Caco-2 (cell line): Measurements from ENCODE around the gene EPHA2. TPM values are rescaled to one million over a fixed set of nuclear protein-coding genes. Genes with fewer than 3 reads are reported as not detected.

ENCODE experiments used
- BruUV-seq: library from RNA; stranded (reverse); fragments of 400-500 nt; replicated peaks from 2 replicates; lab custom pipeline; 2021; lab: Mats Ljungman, UMichigan
- CTCF ChIA-PET: fragments of 300-600 bp; sonication (Branson Sonifier 250); formaldehyde crosslinking; loops from one replicate; lab custom pipeline; 2022; ENCODE audit warnings: antibody characterized with exemption; lab: Charles Lee
- POLR2A ChIA-PET: fragments of 300-600 bp; sonication (Branson Sonifier 250); formaldehyde crosslinking; loops from one replicate; lab custom pipeline; 2022; ENCODE audit warnings: antibody characterized with exemption; lab: Charles Lee
- DNase-seq, 2 experiments: peaks; one replicate each; pipeline versions ENCODE4 v3.0.0 to v3.0.0-alpha.2; 2020 to 2022
- H3K27me3 ChIP-seq: replicated peaks from 2 replicates; pipeline ENCODE4 v1.6.0; 2011; ENCODE audit warnings: low read length; ENCODE audit not compliant: control insufficient read depth, insufficient read depth
- H3K36me3 ChIP-seq: 2 replicates; pipeline ENCODE4 v1.5.1; 2011; ENCODE audit warnings: low read length; ENCODE audit not compliant: control insufficient read depth, insufficient read depth
- H3K4me1 ChIP-seq: fragments of 250-450 bp; sonication (Bioruptor Pico); 2 replicates; pipeline ENCODE4 v1.5.1; 2020; ENCODE audit warnings: mild to moderate bottlenecking
- H3K4me3 ChIP-seq: 2 replicates; pipeline ENCODE4 v1.5.1; 2011; ENCODE audit warnings: low read depth, mild to moderate bottlenecking, control low read depth, low read length
- H3K9me3 ChIP-seq: fragments of 250-450 bp; sonication (Bioruptor Pico); 2 replicates; pipeline ENCODE4 v1.5.1; 2020; ENCODE audit warnings: mild to moderate bottlenecking, moderate library complexity
- H3K27ac Mint-ChIP-seq: one replicate; pipeline ENCODE4 v1.8.0; 2022; ENCODE audit warnings: mixed read lengths; ENCODE audit not compliant: unreplicated experiment
- H3K27me3 Mint-ChIP-seq: one replicate; pipeline ENCODE4 v1.8.0; 2022; ENCODE audit warnings: mixed read lengths; ENCODE audit not compliant: insufficient read depth, unreplicated experiment
- H3K36me3 Mint-ChIP-seq: one replicate; pipeline ENCODE4 v1.8.0; 2022; ENCODE audit warnings: mild to moderate bottlenecking, mixed read lengths; ENCODE audit not compliant: insufficient read depth, unreplicated experiment
- H3K4me1 Mint-ChIP-seq: one replicate; pipeline ENCODE4 v1.8.0; 2022; ENCODE audit warnings: low read depth, mixed read lengths; ENCODE audit not compliant: unreplicated experiment
- H3K4me3 Mint-ChIP-seq: one replicate; pipeline ENCODE4 v1.8.0; 2022; ENCODE audit warnings: mild to moderate bottlenecking, moderate library complexity, mixed read lengths; ENCODE audit not compliant: unreplicated experiment
- H3K9me3 Mint-ChIP-seq: one replicate; pipeline ENCODE4 v1.8.0; 2022; ENCODE audit warnings: mixed read lengths; ENCODE audit not compliant: unreplicated experiment
- CTCF ChIP-seq, 2 experiments: fragments of 200-600 bp in 1 of 2; IDR thresholded peaks; 1 replicate in 1 of 2; 2 replicates in 1 of 2; pipeline versions ENCODE4 v1.5.1 to v1.8.0; 2011 to 2022; ENCODE audit warnings: antibody characterized with exemption in 1 of 2, control low read depth in 1 of 2, inconsistent platforms in 1 of 2, low read depth in 1 of 2, low read length in 1 of 2, mild to moderate bottlenecking in 1 of 2, moderate library complexity in 1 of 2; ENCODE audit not compliant: insufficient read depth in 1 of 2, severe bottlenecking in 1 of 2, unreplicated experiment in 1 of 2
- intact Hi-C: fragments of 100-400 bp; cut with micrococcal nuclease; formaldehyde crosslinking; loops from one replicate; pipeline ENCODE4 v1.10.0; 2022; ENCODE audit not compliant: unreplicated experiment
- total RNA-seq: library from RNA; stranded (reverse); gene quantifications from 2 replicates; pipeline ENCODE4 v1.2.3, GENCODE V29; 2022

Gene EPHA2
- total RNA-seq, 1 experiment from 2014 or later = 31.2 TPM

GRCh38 chr1:16135501-16135900, 20.4 kb downstream of the EPHA2 start:
- H3K9me3 ChIP-seq = no peaks in the 10 kb centered on the region
- no peak overlapping the region for H3K4me3 Mint-ChIP-seq
- ChIA-PET POLR2A (no interaction called here), CTCF (no interaction called here)
- H3K27me3 ChIP-seq = no peaks in the 10 kb centered on the region
- TF ChIP-seq CTCF (IDR thresholded peaks at IDR 0.05; ENCODE audit: insufficient read depth in 1 of 2, low read depth in 1 of 2, low read length in 1 of 2, severe bottlenecking in 1 of 2, unreplicated experiment in 1 of 2) = no peak
- peaks cover 75% of the 10 kb centered on the region for H3K36me3 Mint-ChIP-seq
- intact Hi-C loops = loop anchor here (5.0 kb wide), 1 partner anchor 53 kb away; no protein-coding TSS in a partner anchor
- H3K4me1 ChIP-seq = peaks cover 4% of the 10 kb centered on the region; the same call in 1 of the 2 replicates
- no peaks in the 10 kb centered on the region for H3K9me3 Mint-ChIP-seq
- no peak overlapping the region for H3K4me3 ChIP-seq
- no peak for DNase-seq
- no TSS peak for BruUV-seq
- H3K27ac Mint-ChIP-seq = no peak overlapping the region
- peaks cover 9% of the 10 kb centered on the region for H3K36me3 ChIP-seq
- no peaks in the 10 kb centered on the region for H3K4me1 Mint-ChIP-seq
- H3K27me3 Mint-ChIP-seq = no peaks in the 10 kb centered on the region

- peaks cover 76% of the 10 kb centered on the region for H3K36me3 Mint-ChIP-seq
- CTCF ChIA-PET = no interaction called here
- no TSS peak for BruUV-seq
These were observed 21.0 kb downstream of the EPHA2 start for GRCh38 chr1:16134906-16135305.

GRCh38 chr1:16134066-16134801, 21.6 kb downstream of the EPHA2 start:
- intact Hi-C loops = no loop called here
- Mint-ChIP-seq H3K27me3 (no peaks in the 10 kb centered on the region), H3K36me3 (peaks cover 76% of the 10 kb centered on the region), H3K27ac (no peak overlapping the region), H3K4me1 (no peaks in the 10 kb centered on the region), H3K9me3 (no peaks in the 10 kb centered on the region), H3K4me3 (no peak overlapping the region)
- Histone ChIP-seq H3K4me1 (no peaks in the 10 kb centered on the region), H3K36me3 (peaks cover 9% of the 10 kb centered on the region), H3K9me3 (no peaks in the 10 kb centered on the region), H3K27me3 (no peaks in the 10 kb centered on the region), H3K4me3 (no peak overlapping the region)
- no peak for DNase-seq
- CTCF ChIA-PET = no interaction called here
- no peak for TF ChIP-seq CTCF (IDR thresholded peaks at IDR 0.05; ENCODE audit: insufficient read depth in 1 of 2, low read depth in 1 of 2, low read length in 1 of 2, severe bottlenecking in 1 of 2, unreplicated experiment in 1 of 2)
- POLR2A ChIA-PET = no interaction called here
- no TSS peak for BruUV-seq

More at GRCh38 chr1:16134906-16135305, 21.0 kb downstream of the EPHA2 start:
- Mint-ChIP-seq H3K4me1 (no peaks in the 10 kb centered on the region), H3K4me3 (no peak overlapping the region), H3K9me3 (no peaks in the 10 kb centered on the region), H3K27me3 (no peaks in the 10 kb centered on the region), H3K27ac (no peak overlapping the region)
- POLR2A ChIA-PET = no interaction called here
- DNase-seq = no peak
- H3K4me1 ChIP-seq = peaks cover under 1% of the 10 kb centered on the region; the same call in 1 of the 2 replicates
- peaks cover 9% of the 10 kb centered on the region for H3K36me3 ChIP-seq
- no peak for TF ChIP-seq CTCF (IDR thresholded peaks at IDR 0.05; ENCODE audit: insufficient read depth in 1 of 2, low read depth in 1 of 2, low read length in 1 of 2, severe bottlenecking in 1 of 2, unreplicated experiment in 1 of 2)
- H3K4me3 ChIP-seq = no peak overlapping the region
- intact Hi-C loops = loop anchor here (5.0 kb wide), 1 partner anchor 53 kb away; no protein-coding TSS in a partner anchor
- no peaks in the 10 kb centered on the region for H3K27me3 ChIP-seq
- no peaks in the 10 kb centered on the region for H3K9me3 ChIP-seq
